HG03442 (cell line): Measurements from ENCODE around the gene CA7.
"Not testable (repeated sequence)": the region's sequence is repeated elsewhere in the genome, so short reads cannot be mapped to it uniquely, and the experiment has no call there.

Experiments
- ATAC-seq: cut with Tn5 transposase; IDR thresholded peaks from one replicate; pipeline ENCODE4 v1.9.1; 2021; ENCODE audit warnings: mild to moderate bottlenecking, moderate library complexity; ENCODE audit not compliant: unreplicated experiment

CA7 gene

DNA sequence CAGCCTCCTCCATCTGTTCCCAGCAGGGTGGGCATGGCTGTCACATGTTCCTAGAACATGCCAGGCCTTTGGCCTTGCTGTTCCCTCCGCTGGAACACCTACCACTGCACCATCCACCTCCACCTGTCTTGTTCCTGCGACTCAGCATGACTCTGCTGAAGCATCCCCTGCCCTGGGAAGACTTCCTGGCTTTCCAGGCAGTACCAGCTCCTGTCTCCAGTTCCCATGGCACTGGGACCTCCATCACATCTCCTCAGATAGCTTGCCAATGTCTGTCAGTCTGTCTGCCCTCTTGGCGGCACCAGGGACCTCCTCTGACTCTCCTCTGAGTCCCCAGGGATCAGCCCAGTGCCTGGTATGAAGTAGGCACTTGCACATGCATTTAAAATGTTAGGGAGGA is 51.8 kb downstream of the CA7 start:
- ATAC-seq = no peak

DNA sequence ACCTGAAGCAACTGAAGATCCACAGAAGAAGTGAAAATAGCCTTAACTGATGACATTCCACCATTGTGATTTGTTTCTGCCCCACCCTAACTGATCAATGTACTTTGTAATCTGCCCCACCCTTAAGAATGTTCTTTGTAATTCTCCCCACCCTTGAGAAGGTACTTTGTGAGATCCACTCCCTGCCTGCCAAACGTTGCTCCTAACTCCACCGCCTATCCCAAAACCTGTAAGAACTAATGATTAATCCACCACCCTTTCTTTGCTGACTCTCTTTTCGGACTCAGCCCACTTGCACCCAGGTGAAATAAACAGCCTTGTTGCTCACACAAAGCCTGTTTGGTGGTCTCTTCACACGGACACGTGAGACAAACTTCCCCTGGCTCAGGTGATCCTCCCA is 52.5 kb downstream of the CA7 start:
- ATAC-seq = not testable (repeated sequence)

DNA sequence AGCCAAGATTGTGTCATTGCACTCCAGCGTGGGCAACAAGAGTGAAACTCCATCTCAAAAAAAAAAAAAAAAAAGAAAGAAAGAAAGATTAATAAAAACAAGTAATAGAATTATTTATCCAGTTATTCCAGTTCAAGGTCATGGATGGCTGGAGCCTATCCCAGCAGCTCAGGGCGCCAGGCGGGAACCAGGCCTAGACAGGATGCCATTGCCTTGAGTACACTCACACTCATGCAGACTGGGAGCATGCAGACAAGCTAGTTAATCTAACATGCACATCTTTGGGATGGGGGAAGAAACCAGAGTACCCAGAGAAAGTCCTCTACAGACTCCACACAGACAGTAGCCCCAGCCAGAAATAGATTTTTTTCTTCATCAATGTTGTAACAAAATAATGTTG is 54.0 kb downstream of the CA7 start:
- no peak for ATAC-seq

DNA sequence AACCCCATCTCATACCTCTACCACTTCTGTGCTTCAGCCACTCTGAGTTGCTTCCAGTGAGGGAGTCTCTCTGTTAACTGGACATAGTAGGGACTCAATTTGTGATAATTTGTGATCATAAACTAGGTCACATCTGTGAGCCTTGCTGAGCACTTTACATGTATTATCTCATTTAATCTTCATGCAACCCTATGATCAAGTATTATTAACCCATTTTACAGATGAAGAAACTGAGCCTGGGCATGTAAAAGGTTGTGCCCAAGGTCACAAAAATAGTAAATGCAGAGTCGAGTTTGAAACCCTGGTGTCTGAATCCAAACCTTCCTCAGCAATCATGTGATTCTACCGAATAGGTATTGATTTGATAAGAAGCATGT is 54.7 kb downstream of the CA7 start:
- no peak for ATAC-seq

DNA sequence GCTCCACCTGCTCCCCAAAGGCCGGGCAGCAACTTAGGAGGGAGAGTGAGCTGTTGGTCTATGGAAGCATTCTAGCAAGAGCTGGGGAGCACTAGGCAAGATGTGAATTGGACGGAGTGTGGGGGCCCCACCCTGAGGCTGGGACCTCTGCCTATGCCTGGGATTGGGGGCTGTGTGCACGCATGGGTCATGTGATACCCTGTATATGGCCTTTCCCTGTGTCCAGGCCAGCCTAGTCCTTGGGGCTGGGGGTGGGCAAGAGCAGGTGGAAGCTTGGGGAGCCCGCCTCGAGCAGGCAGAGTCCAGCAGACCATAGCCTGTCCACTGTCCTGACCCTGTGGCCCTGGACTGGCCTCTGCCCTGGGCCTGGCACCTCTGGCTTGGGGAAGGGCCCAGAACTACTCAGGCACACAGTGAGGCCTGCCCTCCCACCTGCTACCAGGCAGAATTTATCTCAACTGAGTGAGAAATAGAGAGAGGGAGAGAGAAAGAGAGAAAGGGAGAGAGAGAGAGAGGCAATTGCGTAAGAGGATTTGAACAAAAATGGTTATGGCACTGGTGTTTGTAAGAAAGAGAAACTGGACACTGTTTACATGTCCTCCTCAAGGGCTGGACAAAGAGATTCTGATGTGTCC is 55.2 kb downstream of the CA7 start:
- no peak for ATAC-seq

GRCh38 chr16:66899945-66900710 is 55.9 kb downstream of the CA7 start:
- ATAC-seq = no peak

DNA sequence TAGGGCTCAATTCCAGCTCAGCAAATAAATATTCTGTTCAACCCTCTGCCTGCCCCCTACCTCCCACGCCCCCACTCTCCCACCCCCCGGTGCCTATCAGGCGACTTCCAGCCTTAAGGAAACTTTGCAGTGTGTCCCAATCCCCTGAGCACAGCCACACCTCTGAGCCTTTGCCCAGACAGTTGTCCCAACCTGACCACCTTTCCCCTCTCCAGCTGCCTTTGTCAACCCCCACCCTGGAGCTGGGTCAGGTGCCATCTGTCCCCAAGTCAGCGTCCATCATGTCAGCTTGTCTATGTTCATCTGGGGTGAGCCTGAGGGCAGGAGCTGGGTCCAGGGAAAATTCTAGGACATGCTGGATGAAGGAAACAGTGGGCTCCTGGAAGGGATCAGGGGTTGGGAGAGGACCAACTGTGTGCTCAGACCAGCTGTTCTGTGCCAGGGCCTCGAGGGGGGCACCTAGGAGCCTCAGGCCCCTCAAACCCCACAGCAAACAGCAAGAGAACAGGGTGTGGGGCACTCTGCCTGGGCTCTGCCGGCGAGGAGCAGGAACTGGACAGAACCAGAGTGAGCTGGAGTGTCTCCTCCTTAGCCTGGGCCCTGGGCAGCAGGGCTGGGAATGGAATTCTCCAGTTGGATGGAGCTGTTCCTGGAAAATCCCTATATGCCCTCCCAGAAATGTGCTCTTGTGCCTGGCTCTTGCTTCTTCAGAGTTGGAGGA is 56.7 kb downstream of the CA7 start:
- ATAC-seq = no peak

- ATAC-seq = no peak
Observed at GRCh38 chr16:66901626-66902025, 57.4 kb downstream of the CA7 start.

DNA sequence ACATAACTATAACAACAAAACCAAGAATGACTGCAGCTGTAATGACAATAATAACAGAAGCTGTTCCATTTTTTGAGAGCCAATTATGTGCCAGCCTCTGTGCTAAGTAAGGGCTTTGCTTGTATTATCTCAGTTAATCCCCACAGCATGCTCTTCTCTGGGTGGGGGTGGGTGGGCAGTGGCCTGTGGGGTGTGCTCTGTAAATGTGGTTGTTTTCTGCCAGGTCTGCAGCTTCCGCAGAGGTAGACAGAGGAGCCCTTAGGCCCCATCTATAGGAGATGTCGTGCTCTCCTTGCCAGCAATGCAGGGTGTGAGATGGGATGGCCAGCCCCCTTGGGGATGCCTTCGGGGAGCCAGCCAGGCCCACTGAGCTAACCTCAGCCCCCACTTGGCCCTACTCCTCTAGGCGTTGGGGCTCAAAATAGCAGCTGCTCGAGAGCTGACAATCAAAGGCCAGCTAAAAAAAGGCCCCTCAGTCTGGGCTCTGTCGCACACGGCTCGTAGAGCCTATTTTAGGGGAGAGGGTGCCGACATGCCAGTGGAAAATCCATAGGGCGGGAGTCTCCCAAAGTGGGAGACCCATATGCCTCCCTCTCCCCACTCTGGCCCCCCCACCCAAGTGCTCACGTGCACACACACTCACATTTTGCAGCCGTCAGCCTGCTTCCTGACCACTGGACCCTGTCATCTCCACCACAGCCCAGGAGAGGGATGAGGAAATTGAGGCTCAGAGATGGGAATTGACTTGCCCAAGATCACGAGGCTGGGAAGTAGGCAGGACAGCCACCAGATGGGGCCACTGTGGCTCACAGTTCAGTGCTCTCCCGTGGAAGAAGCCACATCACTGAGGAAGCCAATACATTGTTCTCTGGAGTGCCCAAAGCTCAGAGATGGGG is 58.7 kb downstream of the CA7 start:
- no peak for ATAC-seq
